Stimulated activated CD4-positive, alpha-beta T cell treated with anti-CD3 and anti-CD28 coated beads, Interleukin-15, amount 100 ng/mL, for 1 hour (primary cell): ENCODE results near the gene DGKB.

Experiments
- DNase-seq, 2 donors: peaks; one replicate each; pipeline ENCODE4 v3.0.0-alpha.2; 2020; ENCODE audit warnings: low read depth in 1 of 2, low spot score in 1 of 2

DGKB gene

DNA sequence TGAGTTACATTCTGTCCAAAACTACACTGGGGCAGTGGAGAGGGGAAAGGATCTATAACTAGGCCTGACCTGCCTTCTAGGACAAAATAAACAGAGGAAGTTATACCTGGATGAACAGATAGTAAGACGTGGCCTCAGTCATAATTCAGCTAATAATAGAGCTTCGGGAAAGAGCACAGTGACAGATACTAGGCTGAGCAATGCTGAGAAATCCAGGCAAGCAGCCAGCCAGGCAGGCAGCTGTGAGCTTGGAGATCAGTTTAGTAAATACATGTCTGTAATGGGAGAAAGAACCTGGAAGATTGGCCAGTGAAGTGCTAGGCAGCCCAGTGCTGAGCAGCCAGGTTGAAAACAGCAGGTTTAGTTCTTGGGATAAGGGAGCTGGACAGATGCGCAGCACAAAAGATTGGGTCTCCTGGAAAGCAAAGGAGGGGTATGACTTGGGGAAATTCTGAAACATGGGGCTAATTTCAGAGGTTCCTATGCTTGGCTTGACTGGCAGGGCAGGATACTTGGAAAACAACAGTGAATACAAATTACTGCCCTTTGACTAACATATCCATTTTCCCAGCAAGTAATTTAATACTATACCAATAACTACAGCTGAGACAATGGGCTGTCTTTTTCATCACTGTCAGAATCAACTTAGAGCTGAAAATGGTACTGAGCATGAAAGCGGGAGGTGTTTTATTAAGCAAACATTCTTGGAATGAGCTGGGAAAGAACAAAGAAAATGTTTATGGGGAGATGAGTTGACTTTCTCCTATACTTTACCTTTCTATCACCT is 140.8 kb downstream of the DGKB start:
- DNase-seq = no peak

DNA sequence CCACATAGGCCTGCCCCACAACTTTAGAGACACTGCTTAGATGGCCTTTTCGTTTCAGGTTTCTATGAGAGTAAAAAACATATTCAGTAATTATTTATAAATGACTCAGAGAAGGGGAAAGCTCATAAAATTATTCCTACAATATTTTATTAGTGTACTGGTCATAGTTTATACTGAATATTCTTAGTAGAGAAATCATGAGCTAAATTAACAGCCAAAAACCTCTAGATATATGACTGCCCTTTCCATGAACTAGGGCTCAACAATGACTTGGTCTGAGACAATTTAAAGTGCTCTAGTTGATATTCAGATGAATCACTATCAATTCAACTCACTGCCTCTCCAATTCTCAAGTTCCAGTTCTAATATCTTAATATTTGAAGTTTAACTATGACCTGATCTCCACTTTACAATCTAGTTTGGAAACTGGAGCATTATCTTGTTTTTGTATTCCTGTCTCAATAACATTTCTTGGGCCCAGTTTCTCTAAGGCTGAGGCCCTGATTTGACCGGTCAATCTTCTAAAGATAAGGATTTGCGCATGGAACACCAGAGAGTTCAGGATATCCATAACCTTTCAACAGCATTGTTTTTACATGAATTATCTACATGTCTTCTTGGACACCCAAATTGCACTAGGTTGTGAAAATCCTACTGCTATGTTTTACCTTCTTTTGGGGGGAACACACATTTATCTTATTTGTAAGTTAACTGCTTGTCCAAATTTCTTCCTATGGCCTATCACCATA is 141.6 kb downstream of the DGKB start:
- no peak for DNase-seq

DNA sequence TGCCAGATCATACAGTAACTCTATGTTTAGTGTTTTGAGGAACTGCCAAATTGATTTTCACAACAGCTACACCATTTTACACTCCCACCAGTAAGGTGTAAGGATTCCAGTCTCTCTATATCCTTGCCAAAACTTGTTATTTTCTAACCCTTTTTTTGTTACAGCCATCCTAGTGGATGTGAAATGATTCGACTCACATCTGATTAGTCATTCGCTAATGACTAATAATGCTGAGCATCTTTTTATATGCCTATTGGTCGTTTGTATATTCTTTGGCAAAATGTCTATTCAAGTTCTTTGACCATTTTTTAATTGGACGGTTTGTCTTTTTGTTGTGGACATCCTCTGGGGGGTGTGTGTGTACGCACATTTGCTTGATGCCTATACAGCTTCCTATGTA is 142.8 kb downstream of the DGKB start:
- DNase-seq = no peak

DNA sequence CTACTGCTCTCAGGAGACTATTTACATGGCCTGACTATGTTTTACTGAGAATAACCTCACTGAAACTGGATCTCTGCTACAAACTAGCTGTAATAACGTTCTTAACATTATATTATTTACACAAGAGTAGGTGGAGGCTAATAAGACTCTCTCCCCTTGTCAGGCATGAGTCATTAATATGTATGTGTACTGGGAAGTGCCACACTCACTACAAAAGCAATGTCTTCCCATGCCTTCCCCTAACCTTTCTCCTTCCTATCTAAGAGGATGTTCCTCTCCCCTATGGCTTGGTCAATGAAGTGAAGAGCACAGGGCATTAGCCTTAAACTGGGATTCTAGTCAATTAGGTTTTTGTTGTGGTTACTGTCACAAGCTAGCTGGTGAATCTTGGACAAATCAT is 147.9 kb downstream of the DGKB start:
- no peak for DNase-seq

DNA sequence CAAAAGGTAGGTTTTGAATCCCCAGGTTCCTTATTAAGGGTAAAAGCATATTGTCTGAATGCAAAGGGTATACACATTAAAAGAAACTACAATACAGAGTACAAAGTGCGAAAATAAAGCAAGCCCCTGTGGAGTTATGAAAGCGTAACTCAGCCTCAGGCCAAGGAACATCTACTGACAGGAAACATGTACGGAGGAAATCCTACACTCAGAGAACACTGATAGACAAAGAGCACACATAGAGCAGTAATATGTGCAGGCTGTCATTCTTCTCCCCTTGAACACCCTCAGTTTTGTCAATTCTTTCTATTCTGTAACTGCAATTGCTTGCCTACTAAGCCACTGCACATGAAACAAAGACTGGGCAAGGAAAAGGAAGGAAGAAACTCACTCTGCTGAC is 150.2 kb downstream of the DGKB start:
- no peak for DNase-seq

DNA sequence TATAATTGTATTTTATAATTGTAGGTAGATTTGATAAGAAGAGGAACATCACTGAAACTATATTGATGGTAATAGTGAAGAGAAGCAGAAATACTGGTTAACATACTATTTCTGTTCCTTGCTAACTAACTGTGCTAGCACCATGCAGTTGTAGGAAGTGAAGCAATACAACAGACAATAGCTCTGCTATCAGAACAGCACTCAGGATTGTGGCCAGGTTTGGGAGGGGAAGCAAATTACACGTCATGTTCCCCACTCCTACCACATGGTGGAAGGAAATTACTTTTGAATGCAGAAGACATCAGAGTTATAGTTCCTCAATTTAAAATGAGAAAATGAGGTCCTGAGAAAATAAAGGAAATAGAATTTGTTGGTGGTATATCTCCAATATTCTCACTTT is 151.1 kb downstream of the DGKB start:
- no peak for DNase-seq

DNA sequence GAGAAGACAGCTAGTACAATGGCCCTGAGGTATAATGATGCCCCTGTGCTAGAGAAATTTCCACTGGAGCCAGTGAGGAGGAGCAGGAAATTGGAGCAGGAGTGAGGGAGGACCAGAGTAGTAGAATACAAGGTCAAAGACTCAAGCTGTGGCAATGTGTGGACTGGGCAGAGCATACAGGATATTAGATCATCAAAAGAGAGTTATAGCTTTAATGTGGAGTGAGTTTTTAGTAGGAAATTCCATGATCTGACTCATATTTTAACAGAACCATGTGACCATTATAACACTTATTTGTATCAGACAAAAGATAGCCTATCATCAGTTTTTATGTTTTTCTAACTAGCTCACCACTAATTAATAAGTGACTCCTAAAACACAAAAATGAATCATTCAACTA is 154.1 kb downstream of the DGKB start:
- DNase-seq = no peak

DNA sequence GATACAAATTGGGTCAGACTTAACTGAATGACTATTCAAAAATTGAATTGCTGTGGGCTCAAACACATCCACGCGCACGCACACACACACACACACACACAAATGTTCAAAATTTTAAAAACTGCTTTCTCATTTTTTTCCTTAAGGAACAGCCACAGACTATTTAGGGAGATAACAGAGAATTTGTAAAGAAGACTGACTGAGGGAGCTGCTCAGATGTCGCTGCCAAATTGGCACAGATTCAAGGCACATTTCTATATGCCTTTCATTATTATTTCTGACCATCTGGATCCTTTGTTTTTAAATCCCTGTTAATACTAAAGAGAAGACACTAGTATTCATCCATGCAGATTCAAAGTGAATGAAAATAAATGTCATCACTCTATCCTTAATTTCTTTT is 154.8 kb downstream of the DGKB start:
- DNase-seq = no peak

DNA sequence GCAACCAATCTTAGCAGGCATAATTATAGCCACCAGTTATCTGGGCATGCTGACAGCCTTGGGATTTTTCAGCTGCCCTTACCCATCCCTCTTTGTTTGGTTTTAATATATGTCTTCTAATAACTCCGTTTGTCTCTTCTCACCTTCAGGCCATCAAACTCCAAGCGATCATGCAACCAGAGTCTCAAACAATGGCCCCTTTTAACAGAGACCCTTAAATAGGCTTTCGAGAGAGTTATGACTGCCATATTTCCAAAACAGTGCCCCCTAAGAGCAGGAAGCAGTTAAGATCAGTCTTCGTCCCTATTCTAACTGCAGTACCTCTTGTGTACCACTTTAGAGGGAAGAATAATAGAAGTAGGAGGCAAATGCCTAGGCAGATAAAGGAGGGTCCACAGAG is 157.5 kb downstream of the DGKB start:
- DNase-seq = no peak

DNA sequence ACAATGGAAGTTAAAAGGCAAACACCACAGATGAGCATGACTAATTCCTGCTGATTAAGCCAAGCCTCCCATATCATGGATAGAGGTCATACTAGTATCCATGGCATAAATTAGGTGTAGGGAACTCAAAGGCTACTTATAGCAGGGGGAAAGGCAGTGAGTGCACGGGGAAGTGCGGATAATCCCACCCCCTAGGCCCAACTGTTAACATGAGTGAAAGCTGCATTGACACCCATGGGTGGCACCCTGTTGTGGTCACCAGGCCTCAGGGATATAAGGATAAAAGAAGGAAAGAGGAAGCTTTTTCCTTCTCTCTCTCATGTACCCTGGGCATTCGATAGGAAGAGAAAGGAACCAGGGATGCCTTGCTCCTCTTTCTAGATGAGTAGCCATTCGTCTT is 161.9 kb downstream of the DGKB start:
- DNase-seq = no peak

DNA sequence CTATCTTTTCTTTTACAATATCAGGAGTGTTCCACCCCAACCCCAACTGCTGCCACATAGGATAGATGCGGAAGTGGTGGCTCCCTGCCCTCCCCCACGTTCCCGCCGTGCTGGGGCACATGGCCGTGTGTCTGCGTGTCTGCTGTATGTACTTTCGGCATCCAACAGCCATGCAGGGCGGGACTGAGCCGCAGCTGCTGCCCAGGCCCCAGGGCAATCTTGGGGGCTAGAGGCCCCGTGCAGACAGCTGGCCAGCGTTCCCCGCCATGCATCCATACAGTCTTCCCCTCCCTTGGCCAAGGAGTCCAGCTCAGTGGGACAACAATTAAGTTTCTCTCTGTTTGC is 162.7 kb downstream of the DGKB start:
- DNase-seq = no peak

DNA sequence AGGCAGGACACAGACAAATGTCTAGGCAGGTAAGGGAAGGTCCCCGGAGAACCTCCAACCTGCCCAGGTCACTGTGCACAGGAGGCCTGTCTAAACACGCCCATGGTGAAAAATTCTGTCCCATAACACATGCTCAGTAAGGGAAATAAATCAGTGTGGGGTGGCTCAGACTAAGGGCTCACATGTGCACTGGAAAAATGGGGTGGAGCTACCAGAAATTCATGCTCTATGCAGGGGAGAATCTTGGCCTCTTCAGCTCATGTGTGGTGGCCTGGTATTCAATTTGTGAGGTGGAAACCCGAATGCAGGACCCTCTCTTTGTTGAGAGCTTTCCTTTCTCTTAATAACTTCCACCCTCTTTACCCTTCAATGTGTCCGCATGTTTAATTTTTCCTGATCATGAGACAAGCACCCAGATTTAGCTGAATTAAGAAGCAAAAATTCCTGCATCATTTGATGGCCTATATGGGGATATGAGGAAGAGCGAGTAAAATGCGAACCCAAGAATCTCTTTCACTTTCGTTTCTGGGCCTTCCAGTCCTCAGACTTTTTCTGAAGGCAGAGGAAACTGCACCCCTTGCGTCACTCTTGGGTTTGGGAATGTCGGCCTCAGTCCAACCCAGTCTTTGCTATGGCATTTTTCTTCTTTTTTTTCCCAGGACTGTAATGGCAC is 163.2 kb downstream of the DGKB start:
- no peak for DNase-seq

DNA sequence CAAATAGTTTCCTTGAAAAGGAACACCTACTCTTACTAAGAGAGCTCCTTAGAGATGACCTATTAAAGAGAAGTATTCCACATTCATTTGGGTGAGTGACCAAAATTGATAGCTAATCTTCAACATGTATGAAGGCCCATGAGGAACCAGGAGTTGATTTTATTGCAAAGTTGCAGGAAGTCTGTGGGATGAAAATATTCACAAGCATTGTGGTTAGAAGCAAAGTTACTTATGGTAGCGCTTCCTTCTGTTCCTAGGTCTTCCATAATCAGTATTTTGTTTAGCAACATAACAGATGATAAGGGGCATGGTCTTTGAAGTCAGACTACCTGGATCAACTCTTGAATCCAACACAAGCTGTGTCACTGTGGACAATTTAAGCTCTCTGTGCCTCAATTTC is 164.5 kb downstream of the DGKB start:
- DNase-seq = no peak

DNA sequence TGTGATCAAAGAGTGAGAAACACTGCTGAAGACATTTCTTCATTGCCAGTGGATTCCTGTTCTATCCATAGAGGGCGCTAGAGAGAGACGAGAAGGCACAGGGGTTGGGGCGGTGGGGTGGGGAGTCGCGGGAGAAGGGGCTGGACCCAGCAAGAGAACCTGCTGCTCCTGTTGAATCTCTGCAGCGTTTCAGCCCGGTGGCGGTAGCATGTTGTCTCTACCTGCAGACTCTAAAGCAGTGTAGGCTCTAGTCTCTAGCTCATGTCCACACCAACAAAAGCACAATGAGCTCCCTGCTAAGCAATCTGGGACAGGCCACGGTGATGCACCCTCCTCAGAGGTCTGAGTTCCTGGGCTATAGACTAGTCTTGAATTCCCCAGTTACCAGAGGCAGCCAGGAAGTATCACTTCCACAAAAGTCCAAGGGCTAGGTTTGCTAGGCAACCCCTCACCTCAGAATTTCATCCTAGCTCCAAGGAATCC is 167.7 kb downstream of the DGKB start:
- no peak for DNase-seq

DNA sequence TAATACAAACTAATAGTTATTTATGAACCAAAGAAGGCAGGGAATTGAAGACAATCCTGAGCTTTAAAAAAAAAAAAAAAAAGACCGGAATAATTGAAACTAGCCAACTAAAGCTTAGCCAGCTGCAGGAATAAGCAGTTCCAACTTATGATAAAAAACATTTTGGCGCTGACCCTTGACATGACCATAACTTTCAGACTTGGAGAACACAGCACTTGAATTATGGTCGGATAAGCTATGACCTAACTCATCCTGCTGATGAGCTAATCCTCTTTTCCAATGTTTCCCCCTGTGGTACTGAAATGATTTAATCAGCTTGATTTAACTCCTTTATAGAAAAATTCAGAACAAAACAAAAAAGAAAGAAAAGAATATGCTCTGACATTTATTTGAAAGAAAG is 181.8 kb downstream of the DGKB start:
- no peak for DNase-seq

DNA sequence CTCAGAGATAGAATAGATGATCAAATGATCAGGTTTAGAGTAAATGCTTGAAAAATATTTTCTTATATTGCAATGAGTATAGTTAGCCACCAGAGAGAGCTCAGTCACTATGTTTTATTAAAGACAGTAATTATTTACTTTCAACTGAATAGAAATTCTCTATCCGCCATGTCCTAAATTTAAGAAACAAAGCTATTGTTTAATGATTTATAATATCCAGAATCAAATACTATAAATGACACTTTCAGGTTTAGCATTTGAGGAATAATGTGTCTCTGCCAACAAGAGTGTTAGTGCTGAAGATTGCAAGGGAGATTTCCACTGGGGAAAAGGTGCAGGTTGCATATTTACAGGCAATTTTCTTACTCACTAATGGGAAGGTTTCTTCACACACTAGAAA is 184.7 kb downstream of the DGKB start:
- DNase-seq = no peak

DNA sequence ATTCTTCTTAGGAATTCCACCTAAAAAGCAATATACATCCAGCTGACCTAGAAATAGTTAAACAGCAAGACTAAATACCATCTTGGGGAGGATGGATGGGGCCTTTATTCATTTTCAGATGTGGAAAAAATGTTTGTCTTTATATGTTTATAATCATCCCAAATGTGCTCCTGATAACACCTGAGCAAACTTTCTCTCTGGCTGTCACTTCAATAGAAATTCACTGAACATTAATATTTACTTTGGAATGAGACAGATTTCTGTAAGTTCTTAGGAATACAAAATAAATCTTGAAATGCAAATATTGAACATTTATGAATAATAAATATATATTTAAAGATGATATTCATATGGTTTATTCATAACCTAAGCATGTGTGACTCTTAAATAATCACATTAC is 185.4 kb downstream of the DGKB start:
- DNase-seq = no peak

DNA sequence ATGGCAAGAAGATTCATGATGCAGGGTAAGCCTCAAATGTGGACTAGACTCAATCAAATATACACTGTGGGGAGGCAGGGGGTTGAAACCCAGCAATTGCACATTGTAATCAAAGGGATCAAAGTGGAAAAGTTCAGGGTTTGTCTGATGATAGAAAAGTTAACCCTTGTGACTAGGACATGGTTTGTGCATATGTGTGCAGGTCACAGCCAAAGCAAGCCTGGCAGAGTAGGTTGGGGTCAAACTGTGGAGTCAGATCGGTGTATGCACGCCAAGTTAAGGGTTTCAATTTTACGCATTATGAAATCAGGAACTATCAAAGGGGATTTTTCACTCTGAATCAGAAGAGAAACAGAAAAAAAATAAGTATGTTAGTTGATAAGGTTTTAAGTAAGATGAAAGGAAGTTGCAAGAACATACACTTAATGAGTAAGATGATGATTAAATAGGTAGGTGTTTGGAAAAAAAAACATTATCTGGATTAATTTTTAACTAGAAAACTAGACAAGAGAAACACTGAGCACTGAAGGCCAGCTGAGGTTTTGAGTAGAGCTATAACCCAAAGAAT is 188.3 kb downstream of the DGKB start:
- DNase-seq = no peak

DNA sequence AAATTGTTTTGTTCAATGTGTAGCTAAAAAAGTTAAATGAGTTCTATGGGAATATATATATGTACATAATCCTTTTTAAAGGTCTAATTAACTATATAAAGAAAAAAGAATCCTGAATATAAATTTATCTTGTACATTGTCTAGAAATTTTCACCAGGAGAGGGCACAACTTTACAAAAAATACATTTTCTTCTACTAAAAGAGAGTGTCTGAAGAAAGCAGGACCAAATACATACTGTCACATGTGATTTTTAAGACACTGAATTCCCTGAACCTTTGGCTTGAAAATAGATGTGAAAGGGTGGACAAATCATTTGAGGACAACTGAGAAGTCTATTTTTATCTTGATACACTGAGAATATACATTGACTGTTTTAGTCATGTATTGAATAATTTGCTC is 204.3 kb downstream of the DGKB start:
- DNase-seq = no peak

DNA sequence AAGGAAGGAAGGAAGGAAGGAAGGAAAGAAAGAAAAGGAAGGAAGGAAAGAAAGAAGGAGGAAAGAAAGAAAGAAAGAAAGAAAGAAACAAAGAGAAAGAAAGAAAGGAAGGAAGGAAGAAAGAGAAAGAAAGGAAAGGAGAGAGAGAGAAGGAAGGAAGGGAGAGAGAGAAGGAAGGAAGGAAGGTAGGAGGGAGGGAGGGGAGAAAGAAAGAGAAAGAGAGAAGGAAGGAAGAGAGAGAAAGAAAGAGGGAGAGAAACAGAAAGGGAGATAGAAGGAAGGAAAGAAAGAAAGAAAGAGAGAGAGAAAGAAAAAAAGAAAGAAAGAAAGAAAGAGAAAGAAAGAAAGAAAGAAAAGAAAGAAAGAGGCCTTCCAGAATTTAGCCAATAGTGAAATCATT is 204.9 kb downstream of the DGKB start:
- no peak for DNase-seq

DNA sequence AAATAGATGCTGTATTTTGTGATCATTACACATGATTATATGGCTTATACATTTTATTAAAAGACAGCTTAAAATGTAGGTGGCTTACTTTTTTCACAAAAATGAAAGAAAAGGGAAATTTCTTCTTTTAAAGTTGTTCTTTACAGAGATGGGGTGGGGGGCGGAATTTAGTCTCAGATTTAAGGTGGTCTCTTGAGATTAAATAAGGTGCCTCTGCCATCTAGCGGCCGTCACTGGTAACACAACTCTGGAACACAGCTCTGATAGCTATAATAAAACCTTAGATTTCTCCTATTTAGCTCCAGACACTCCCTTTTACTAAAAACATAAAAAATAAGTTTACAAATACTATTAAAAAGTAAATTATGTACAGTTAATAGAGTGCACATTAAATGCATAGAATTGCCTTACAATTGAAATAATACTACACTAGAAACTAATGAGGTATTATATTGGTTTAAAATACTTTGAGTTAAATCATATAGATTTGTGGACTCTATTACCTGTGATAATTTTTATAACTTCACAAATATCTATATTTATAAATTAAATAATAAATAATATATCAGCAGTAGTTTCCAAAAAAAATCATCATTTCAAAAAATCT is 210.9 kb downstream of the DGKB start:
- peak; percentile 6 to 14 for DNase-seq

DNA sequence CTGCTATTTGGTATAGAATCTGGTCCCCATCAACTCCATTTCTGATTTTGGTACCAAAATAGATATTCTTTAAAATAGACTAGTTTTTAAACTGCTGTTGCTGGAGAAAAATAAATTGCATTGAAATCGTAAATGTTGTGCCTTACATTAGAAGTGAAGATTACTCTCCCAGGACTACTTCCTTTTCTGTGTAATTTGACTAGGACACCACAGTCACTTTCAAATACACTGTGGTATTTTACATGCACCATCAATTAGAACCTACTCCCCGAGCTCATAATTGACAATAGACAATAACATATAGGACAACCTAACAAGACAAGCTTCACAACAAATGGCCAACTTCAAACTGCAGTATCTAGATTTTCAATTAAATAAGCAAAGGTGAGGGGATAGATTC is 211.5 kb downstream of the DGKB start:
- DNase-seq = no peak
